ENCODE results near the gene INO80.

The INO80 gene, protein sequence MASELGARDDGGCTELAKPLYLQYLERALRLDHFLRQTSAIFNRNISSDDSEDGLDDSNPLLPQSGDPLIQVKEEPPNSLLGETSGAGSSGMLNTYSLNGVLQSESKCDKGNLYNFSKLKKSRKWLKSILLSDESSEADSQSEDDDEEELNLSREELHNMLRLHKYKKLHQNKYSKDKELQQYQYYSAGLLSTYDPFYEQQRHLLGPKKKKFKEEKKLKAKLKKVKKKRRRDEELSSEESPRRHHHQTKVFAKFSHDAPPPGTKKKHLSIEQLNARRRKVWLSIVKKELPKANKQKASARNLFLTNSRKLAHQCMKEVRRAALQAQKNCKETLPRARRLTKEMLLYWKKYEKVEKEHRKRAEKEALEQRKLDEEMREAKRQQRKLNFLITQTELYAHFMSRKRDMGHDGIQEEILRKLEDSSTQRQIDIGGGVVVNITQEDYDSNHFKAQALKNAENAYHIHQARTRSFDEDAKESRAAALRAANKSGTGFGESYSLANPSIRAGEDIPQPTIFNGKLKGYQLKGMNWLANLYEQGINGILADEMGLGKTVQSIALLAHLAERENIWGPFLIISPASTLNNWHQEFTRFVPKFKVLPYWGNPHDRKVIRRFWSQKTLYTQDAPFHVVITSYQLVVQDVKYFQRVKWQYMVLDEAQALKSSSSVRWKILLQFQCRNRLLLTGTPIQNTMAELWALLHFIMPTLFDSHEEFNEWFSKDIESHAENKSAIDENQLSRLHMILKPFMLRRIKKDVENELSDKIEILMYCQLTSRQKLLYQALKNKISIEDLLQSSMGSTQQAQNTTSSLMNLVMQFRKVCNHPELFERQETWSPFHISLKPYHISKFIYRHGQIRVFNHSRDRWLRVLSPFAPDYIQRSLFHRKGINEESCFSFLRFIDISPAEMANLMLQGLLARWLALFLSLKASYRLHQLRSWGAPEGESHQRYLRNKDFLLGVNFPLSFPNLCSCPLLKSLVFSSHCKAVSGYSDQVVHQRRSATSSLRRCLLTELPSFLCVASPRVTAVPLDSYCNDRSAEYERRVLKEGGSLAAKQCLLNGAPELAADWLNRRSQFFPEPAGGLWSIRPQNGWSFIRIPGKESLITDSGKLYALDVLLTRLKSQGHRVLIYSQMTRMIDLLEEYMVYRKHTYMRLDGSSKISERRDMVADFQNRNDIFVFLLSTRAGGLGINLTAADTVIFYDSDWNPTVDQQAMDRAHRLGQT (N-terminal part only)

DNA sequence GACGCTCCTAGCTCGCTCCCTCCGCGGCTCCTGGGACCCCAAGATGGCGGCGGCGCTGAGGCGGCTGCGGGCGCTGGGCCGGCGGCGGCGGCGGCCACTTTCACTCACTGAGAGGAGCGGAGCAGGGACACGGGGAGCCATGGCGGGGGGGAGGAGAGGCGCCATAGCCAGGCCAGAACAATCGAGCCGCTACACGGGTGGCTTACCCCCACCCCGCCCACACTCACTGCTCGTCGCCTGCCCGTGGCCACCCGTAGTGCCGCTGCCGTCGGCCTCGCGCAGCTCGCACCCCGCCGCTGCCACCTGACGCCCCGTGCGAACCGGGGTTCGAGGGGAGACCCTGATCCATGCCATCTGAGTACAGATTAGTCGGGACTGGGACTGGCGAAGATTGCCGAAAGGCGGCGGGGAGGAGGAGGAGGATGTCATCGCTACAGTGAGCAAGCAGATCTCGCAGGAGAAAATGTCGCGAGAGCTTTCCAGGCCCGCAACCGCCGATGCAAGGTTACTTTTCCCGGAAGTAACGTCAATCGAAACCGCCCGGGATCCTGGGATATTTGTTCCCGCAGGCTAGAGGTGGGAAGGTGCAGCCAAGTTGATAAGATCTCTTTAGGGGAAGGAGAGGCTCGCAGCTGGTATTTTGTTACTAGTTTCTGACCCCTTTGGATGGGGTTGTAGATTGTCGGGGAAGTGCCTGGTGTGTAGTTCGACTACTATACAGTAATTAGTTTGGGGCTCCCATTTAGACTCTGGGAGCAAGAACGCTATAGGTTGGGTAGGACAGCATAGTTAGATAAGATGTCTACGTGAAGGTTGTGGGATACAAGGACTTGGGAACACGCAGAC is at the start of gene INO80:
Gene INO80, minus strand, starts transcription at position 165 of the 846 bp plus-strand sequence. CDS start 19,970 bp downstream, outside the sequence.
- Histone ChIP-seq H3K27me3 (ENCODE audit: insufficient read depth, low read length, poor library complexity, severe bottlenecking) (no peaks in the 10 kb centered on the region), H3K36me3 (ENCODE audit: insufficient read depth, low read length) (no peaks in the 10 kb centered on the region), H2AFZ (ENCODE audit: low read length) (peak within 1 kb of the TSS; percentile 98), H3K9me3 (ENCODE audit: insufficient read depth, low read depth, low read length) (no peaks in the 10 kb centered on the region), H3F3A (ENCODE audit: low read depth) (no peaks in the 10 kb centered on the region), H3K79me2 (ENCODE audit: insufficient read depth, low read length) (peaks cover 56% of the 10 kb centered on the region), H3K9ac (ENCODE audit: low read depth, low read length, poor library complexity, severe bottlenecking) (peak within 1 kb of the TSS; percentile 98), H3K4me2 (ENCODE audit: low read depth, low read length, poor library complexity, severe bottlenecking) (peak within 1 kb of the TSS; percentile 88), H4K20me1 (ENCODE audit: insufficient read depth, low read length, poor library complexity, severe bottlenecking) (peaks cover 12% of the 10 kb centered on the region), H3K9me2 (replicated peaks; ENCODE audit: low read depth, low read length) (no peaks in the 10 kb centered on the region), H3K4me1 (ENCODE audit: insufficient read depth, low read length, poor library complexity, severe bottlenecking) (peaks cover 21% of the 10 kb centered on the region), H3K4me3 (ENCODE audit: low read length, poor library complexity, severe bottlenecking) (peak within 1 kb of the TSS; percentile 97)
- TF ChIP-seq EZH2phosphoT487 (IDR thresholded peaks at IDR 0.05; ENCODE audit: borderline replicate concordance) = no peak
- TF ChIP-seq, protein P1, sequence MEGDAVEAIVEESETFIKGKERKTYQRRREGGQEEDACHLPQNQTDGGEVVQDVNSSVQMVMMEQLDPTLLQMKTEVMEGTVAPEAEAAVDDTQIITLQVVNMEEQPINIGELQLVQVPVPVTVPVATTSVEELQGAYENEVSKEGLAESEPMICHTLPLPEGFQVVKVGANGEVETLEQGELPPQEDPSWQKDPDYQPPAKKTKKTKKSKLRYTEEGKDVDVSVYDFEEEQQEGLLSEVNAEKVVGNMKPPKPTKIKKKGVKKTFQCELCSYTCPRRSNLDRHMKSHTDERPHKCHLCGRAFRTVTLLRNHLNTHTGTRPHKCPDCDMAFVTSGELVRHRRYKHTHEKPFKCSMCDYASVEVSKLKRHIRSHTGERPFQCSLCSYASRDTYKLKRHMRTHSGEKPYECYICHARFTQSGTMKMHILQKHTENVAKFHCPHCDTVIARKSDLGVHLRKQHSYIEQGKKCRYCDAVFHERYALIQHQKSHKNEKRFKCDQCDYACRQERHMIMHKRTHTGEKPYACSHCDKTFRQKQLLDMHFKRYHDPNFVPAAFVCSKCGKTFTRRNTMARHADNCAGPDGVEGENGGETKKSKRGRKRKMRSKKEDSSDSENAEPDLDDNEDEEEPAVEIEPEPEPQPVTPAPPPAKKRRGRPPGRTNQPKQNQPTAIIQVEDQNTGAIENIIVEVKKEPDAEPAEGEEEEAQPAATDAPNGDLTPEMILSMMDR (conservative IDR thresholded peaks at IDR 0.05; ENCODE audit: low read length) = no peak

DNA sequence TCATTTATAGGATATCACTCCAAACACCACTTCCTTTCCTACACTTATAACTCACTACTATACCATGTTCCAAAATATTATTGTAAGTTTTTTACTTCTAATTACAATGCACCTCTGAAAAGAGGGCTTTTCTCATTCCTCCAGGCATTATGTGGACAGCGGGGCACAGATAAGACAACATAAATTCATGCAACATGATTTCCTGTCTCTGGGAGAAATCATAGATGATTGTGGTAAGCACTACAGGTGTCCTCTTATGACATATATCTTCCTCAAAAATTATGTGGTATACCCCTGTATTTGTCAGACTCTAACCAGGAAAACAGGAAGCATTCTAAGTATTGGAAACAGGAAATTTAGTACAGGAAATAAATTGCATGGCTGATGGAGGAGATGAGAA is 45.7 kb upstream of the INO80 start:
- no peaks in the 10 kb centered on the region for H3F3A ChIP-seq (ENCODE audit: low read depth)
- no peaks in the 10 kb centered on the region for H3K36me3 ChIP-seq (ENCODE audit: insufficient read depth, low read length)
- H3K79me2 ChIP-seq (ENCODE audit: insufficient read depth, low read length) = no peaks in the 10 kb centered on the region
- H3K27me3 ChIP-seq (ENCODE audit: insufficient read depth, low read length, poor library complexity, severe bottlenecking) = no peaks in the 10 kb centered on the region
- no peaks in the 10 kb centered on the region for H3K9me3 ChIP-seq (ENCODE audit: insufficient read depth, low read depth, low read length)
- TF ChIP-seq, protein P1 (conservative IDR thresholded peaks at IDR 0.05; ENCODE audit: low read length) = no peak
- no peak for TF ChIP-seq EZH2phosphoT487 (IDR thresholded peaks at IDR 0.05; ENCODE audit: borderline replicate concordance)
- H4K20me1 ChIP-seq (ENCODE audit: insufficient read depth, low read length, poor library complexity, severe bottlenecking) = no peaks in the 10 kb centered on the region
- H3K4me2 ChIP-seq (ENCODE audit: low read depth, low read length, poor library complexity, severe bottlenecking) = no peak overlapping the region
- no peaks in the 10 kb centered on the region for H3K9me2 ChIP-seq (replicated peaks; ENCODE audit: low read depth, low read length)
- H3K9ac ChIP-seq (ENCODE audit: low read depth, low read length, poor library complexity, severe bottlenecking) = no peak overlapping the region
- H2AFZ ChIP-seq (ENCODE audit: low read length) = no peak overlapping the region
- H3K4me3 ChIP-seq (ENCODE audit: low read length, poor library complexity, severe bottlenecking) = no peak overlapping the region
- peaks cover 7% of the 10 kb centered on the region for H3K4me1 ChIP-seq (ENCODE audit: insufficient read depth, low read length, poor library complexity, severe bottlenecking)

DNA sequence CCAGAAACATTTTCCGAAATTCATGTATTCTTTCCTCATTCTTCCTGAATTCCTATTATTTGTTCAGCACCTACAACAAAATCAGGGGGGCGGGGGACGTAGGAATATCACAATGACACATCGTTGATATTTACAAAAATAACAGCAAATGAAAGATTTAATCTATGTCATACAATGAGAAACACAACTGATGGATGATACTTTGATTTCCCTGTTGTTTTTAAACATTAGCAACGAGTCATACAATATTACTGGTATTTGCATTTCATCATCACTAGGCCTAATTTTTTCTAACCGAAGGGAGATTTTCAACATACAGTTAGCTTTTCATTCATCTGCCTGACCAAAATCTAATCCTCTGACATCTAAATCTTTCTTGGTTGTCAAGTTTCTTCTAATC is 45.3 kb upstream of the INO80 start:
- H3K4me3 ChIP-seq (ENCODE audit: low read length, poor library complexity, severe bottlenecking) = no peak overlapping the region
- H3K9ac ChIP-seq (ENCODE audit: low read depth, low read length, poor library complexity, severe bottlenecking) = no peak overlapping the region
- no peaks in the 10 kb centered on the region for H3F3A ChIP-seq (ENCODE audit: low read depth)
- H4K20me1 ChIP-seq (ENCODE audit: insufficient read depth, low read length, poor library complexity, severe bottlenecking) = no peaks in the 10 kb centered on the region
- no peak overlapping the region for H3K4me2 ChIP-seq (ENCODE audit: low read depth, low read length, poor library complexity, severe bottlenecking)
- H3K9me3 ChIP-seq (ENCODE audit: insufficient read depth, low read depth, low read length) = no peaks in the 10 kb centered on the region
- peaks cover 7% of the 10 kb centered on the region for H3K4me1 ChIP-seq (ENCODE audit: insufficient read depth, low read length, poor library complexity, severe bottlenecking)
- H3K79me2 ChIP-seq (ENCODE audit: insufficient read depth, low read length) = no peaks in the 10 kb centered on the region
- H3K36me3 ChIP-seq (ENCODE audit: insufficient read depth, low read length) = no peaks in the 10 kb centered on the region
- TF ChIP-seq, protein P1 (conservative IDR thresholded peaks at IDR 0.05; ENCODE audit: low read length) = no peak
- no peak for TF ChIP-seq EZH2phosphoT487 (IDR thresholded peaks at IDR 0.05; ENCODE audit: borderline replicate concordance)
- no peaks in the 10 kb centered on the region for H3K9me2 ChIP-seq (replicated peaks; ENCODE audit: low read depth, low read length)
- H3K27me3 ChIP-seq (ENCODE audit: insufficient read depth, low read length, poor library complexity, severe bottlenecking) = no peaks in the 10 kb centered on the region
- H2AFZ ChIP-seq (ENCODE audit: low read length) = no peak overlapping the region

All from Loucy (cell line).